Fibroblast of lung (primary cell): ENCODE data around the gene RAMAC. TPM values are rescaled to one million over a fixed set of nuclear protein-coding genes. Genes with fewer than 3 reads are reported as not detected.
A peak's percentile ranks its signal among the peaks of the same experiment; 100 is the strongest.

Source experiments
- DNase-seq, 2 donors: peaks; one replicate each; pipeline versions ENCODE4 v3.0.0 to v3.0.0-alpha.2; 2010; ENCODE audit warnings: low read depth in 2 of 2
- H2AFZ ChIP-seq: 2 replicates; pipeline ENCODE4 v1.5.1; 2012; ENCODE audit warnings: low read length, control low read depth, inconsistent platforms
- H3K27ac ChIP-seq: 2 replicates; pipeline ENCODE4 v1.5.1; 2011; ENCODE audit warnings: low read length, control low read depth; ENCODE audit not compliant: insufficient read depth
- H3K27me3 ChIP-seq: 2 replicates; pipeline ENCODE4 v1.5.1; 2011; ENCODE audit warnings: mild to moderate bottlenecking, low read length; ENCODE audit not compliant: control insufficient read depth, insufficient read depth
- H3K36me3 ChIP-seq: 2 replicates; pipeline ENCODE4 v1.5.1; 2011; ENCODE audit warnings: low read length; ENCODE audit not compliant: control insufficient read depth, insufficient read depth
- H3K4me1 ChIP-seq: 2 replicates; pipeline ENCODE4 v1.5.1; 2011; ENCODE audit warnings: low read length; ENCODE audit not compliant: control insufficient read depth, insufficient read depth; ENCODE audit errors: extremely low read depth
- H3K4me2 ChIP-seq: 2 replicates; pipeline ENCODE4 v1.5.1; 2011; ENCODE audit warnings: low read length, control low read depth; ENCODE audit not compliant: insufficient read depth; ENCODE audit errors: extremely low read depth
- H3K4me3 ChIP-seq, 4 experiments: fragments of 200-600 bp in 1 of 4; sonication (generic) in 1 of 4; replicated peaks in 1 of 4; 2 replicates each; pipeline ENCODE4 v1.5.1; 2011 to 2016; ENCODE audit warnings: low read length in 4 of 4, low read depth in 3 of 4, mild to moderate bottlenecking in 3 of 4, control low read depth in 2 of 4, inconsistent platforms in 1 of 4, mixed read lengths in 1 of 4; ENCODE audit not compliant: insufficient read depth in 1 of 4; ENCODE audit errors: control extremely low read depth in 1 of 4
- H3K79me2 ChIP-seq: 2 replicates; pipeline ENCODE4 v1.5.1; 2012; ENCODE audit warnings: mild to moderate bottlenecking, low read length, inconsistent platforms; ENCODE audit not compliant: control insufficient read depth, insufficient read depth
- H3K9ac ChIP-seq: 2 replicates; pipeline ENCODE4 v1.5.1; 2011; ENCODE audit warnings: mild to moderate bottlenecking, low read length, control low read depth; ENCODE audit not compliant: insufficient read depth
- H3K9me3 ChIP-seq: 2 replicates; pipeline ENCODE4 v1.5.1; 2012; ENCODE audit warnings: low read depth, low read length; ENCODE audit not compliant: control insufficient read depth, insufficient read depth
- H4K20me1 ChIP-seq: 2 replicates; pipeline ENCODE4 v1.5.1; 2011; ENCODE audit warnings: low read length; ENCODE audit not compliant: control insufficient read depth, insufficient read depth; ENCODE audit errors: extremely low read depth
- CTCF ChIP-seq, 2 donors: IDR thresholded peaks in 1 of 2; conservative IDR thresholded peaks in 1 of 2; 1 replicate in 1 of 2; 2 replicates in 1 of 2; pipeline ENCODE4 v1.5.1; 2011 to 2012; ENCODE audit warnings: low read length in 2 of 2, control low read depth in 1 of 2, inconsistent platforms in 1 of 2, low read depth in 1 of 2, mild to moderate bottlenecking in 1 of 2
- EZH2 ChIP-seq: IDR thresholded peaks from 2 replicates; pipeline ENCODE4 v1.5.1; 2012; ENCODE audit warnings: low read length, control low read depth, mild to moderate bottlenecking; ENCODE audit errors: missing control alignments
- polyA plus RNA-seq, 2 donors: library from polyadenylated mRNA; depleted of rRNA in 1 of 2; stranded (reverse) in 1 of 2; unstranded in 1 of 2; fragments of >200 nt; gene quantifications; 2 replicates each; pipeline ENCODE4 v1.2.1, GENCODE V29; 2011 to 2012; ENCODE audit warnings: missing spikeins in 1 of 2
- total RNA-seq: library from RNA; depleted of rRNA; stranded (reverse); fragments of >200 nt; gene quantifications from 2 replicates; pipeline ENCODE4 v1.2.1, GENCODE V29; 2014

Gene RAMAC
- total and polyA plus RNA-seq, 2 donors (not counting 1 experiment from before 2014, with no cell fraction given) = 26.6 to 34.3 TPM

DNA sequence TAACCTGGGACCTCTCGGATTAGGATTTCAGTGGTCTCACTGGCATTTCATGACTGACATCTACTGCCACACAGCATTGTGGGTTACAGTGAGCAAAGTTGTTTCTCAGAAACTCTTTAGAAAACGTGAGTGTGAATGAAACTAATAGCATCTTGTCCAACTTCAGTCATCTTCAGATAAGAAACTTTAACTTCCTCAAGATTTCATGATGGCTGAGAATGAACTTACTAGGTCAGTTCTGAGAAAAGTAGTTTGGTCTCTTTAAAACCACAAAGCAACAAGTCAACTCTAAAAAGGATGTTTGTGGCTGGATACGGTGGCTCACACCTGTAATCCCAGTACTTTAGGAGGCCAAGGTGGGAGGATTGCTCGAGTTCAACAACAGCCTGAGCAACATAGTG lies 19.3 kb upstream of the RAMAC start:
- H3K9ac ChIP-seq = no peak overlapping the region

GRCh38 chr15:82968066-82968465 lies 17.9 kb upstream of the RAMAC start:
- TF ChIP-seq CTCF (conservative IDR thresholded peaks at IDR 0.05 in 1 of 2, IDR thresholded peaks at IDR 0.05 in 1 of 2; ENCODE audit: low read depth in 1 of 2, low read length in 2 of 2) (no peak), EZH2 (no peak)

More for the DNA sequence above, 19.3 kb upstream of the RAMAC start:
- DNase-seq = no peak
- no peaks in the 10 kb centered on the region for H3K79me2 ChIP-seq
- no peak overlapping the region for H2AFZ ChIP-seq
- H3K4me3 ChIP-seq = no peak overlapping the region
- no peaks in the 10 kb centered on the region for H3K9me3 ChIP-seq
- H3K4me2 ChIP-seq = no peak overlapping the region
- no peak overlapping the region for H3K27ac ChIP-seq
- H3K4me1 ChIP-seq = no peaks in the 10 kb centered on the region
- no peak for TF ChIP-seq EZH2
- no peak for TF ChIP-seq CTCF (conservative IDR thresholded peaks at IDR 0.05 in 1 of 2, IDR thresholded peaks at IDR 0.05 in 1 of 2; ENCODE audit: low read depth in 1 of 2, low read length in 2 of 2)
- H3K27me3 ChIP-seq = no peaks in the 10 kb centered on the region
- no peaks in the 10 kb centered on the region for H4K20me1 ChIP-seq
- no peaks in the 10 kb centered on the region for H3K36me3 ChIP-seq

GRCh38 chr15:82969353-82969752 lies 16.7 kb upstream of the RAMAC start:
- Histone ChIP-seq H3K4me1 (no peaks in the 10 kb centered on the region), H4K20me1 (no peaks in the 10 kb centered on the region), H3K4me2 (no peak overlapping the region), H3K79me2 (no peaks in the 10 kb centered on the region), H3K27me3 (no peaks in the 10 kb centered on the region), H3K27ac (no peak overlapping the region), H2AFZ (no peak overlapping the region), H3K36me3 (no peaks in the 10 kb centered on the region), H3K9ac (no peak overlapping the region), H3K4me3 (no peak overlapping the region), H3K9me3 (no peaks in the 10 kb centered on the region)
- no peak for DNase-seq
- TF ChIP-seq EZH2 = no peak
- no peak for TF ChIP-seq CTCF (conservative IDR thresholded peaks at IDR 0.05 in 1 of 2, IDR thresholded peaks at IDR 0.05 in 1 of 2; ENCODE audit: low read depth in 1 of 2, low read length in 2 of 2)

More at GRCh38 chr15:82968066-82968465, 17.9 kb upstream of the RAMAC start:
- H3K27ac ChIP-seq = no peak overlapping the region
- H3K4me1 ChIP-seq = no peaks in the 10 kb centered on the region
- H3K4me2 ChIP-seq = no peak overlapping the region
- DNase-seq = peak; percentile 15 to 75
- H3K9me3 ChIP-seq = no peaks in the 10 kb centered on the region
- H4K20me1 ChIP-seq = no peaks in the 10 kb centered on the region
- no peaks in the 10 kb centered on the region for H3K36me3 ChIP-seq
- no peak overlapping the region for H3K9ac ChIP-seq
- H3K27me3 ChIP-seq = no peaks in the 10 kb centered on the region
- no peaks in the 10 kb centered on the region for H3K79me2 ChIP-seq
- H2AFZ ChIP-seq = no peak overlapping the region
- H3K4me3 ChIP-seq = no peak overlapping the region
